WI38 (cell line): Measurements from ENCODE around the gene DCAF8L1.
"Not testable (repeated sequence)": the region's sequence is repeated elsewhere in the genome, so short reads cannot be mapped to it uniquely, and the experiment has no call there.

ENCODE experiments used
- H3K4me3 ChIP-seq: 2 replicates; pipeline ENCODE4 v1.5.1; 2011; ENCODE audit warnings: low read depth, mild to moderate bottlenecking, control low read depth, low read length
- TF ChIP-seq, protein P1 (sequence below): IDR thresholded peaks from 2 replicates; pipeline ENCODE4 v1.5.1; 2012; ENCODE audit warnings: low read depth, mild to moderate bottlenecking, control low read depth, low read length

Gene DCAF8L1

DNA sequence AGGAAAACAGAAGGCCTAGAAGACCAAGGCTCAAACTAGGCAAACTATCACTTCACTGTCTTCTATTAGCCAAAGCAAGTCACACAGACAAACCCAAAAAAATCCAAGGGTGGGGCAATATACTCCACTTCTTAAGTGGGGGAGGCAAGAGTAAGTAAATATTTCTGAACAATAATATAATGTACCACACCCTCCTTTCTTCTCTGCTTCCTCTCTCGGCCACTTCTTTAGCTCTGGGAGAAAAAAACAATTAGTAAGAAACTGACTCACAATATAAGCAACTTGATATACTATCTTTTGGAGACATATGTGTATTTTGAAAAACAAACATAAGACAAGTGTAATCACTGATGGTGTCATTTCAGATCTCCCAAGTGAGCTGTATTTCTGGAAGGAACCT, 14.8 kb downstream of the DCAF8L1 start:
- TF ChIP-seq, protein P1, sequence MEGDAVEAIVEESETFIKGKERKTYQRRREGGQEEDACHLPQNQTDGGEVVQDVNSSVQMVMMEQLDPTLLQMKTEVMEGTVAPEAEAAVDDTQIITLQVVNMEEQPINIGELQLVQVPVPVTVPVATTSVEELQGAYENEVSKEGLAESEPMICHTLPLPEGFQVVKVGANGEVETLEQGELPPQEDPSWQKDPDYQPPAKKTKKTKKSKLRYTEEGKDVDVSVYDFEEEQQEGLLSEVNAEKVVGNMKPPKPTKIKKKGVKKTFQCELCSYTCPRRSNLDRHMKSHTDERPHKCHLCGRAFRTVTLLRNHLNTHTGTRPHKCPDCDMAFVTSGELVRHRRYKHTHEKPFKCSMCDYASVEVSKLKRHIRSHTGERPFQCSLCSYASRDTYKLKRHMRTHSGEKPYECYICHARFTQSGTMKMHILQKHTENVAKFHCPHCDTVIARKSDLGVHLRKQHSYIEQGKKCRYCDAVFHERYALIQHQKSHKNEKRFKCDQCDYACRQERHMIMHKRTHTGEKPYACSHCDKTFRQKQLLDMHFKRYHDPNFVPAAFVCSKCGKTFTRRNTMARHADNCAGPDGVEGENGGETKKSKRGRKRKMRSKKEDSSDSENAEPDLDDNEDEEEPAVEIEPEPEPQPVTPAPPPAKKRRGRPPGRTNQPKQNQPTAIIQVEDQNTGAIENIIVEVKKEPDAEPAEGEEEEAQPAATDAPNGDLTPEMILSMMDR, result no peak

DNA sequence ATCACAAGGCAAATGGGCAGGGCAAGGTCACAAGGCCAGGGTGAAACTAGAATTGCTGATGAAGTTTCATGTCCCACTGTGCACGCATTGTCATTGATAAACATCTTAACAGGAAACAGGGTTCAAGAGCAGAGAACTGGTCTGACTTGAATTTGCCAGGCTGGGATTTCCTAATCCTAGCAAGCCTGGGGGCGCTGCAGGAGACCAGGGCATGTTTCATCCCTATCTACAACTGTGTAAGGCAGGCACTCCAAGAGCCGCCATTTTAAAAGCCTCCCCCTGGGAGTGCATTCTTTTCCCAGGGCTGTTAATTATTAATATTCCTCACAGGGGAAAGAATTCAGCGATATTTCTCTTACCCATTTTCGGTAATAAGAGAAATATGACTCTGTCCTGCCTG, 15.9 kb downstream of the DCAF8L1 start:
- H3K4me3 ChIP-seq, result not testable (repeated sequence)

More for the DNA sequence above, 14.8 kb downstream of the DCAF8L1 start:
- no peak overlapping the region for H3K4me3 ChIP-seq

DNA sequence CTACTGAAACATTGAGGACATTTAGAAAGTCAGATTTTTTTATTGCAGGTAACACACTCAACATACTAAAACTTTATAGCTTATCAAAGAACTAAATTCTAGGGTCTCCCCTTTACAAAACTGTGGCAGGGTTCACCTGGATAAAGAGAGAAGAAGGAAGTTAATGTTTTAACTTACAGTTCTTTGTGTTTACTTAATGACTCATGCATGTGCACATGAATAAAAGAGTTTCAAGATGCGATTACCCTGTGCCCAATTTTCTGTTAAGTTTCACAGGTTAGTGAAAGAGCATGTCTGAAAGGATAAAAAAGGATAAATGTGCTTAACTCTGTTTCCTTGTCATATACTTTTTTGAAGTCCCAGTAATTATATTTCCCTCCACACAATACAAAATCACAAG, 16.8 kb downstream of the DCAF8L1 start:
- no peak overlapping the region for H3K4me3 ChIP-seq
- TF ChIP-seq, protein P1, result no peak

DNA sequence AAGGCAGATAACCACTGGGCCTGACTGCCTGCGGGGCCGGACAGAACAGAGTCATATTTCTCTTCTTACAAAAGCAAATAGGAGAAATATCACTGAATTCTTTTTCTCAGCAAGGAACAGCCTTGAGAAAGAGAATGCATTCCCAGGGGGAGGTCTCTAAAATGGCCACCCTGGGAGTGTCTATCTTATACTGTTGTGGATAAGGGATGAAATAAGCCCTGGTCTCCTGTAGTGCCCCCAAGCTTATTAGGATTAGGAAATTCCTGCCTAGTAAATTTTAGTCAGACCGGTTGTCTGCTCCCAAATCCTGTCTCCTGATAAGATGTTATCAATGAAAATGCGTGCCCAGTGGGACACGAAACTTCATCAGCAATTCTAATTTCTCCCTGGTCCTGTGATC, 20.8 kb downstream of the DCAF8L1 start:
- not testable (repeated sequence) for H3K4me3 ChIP-seq

DNA sequence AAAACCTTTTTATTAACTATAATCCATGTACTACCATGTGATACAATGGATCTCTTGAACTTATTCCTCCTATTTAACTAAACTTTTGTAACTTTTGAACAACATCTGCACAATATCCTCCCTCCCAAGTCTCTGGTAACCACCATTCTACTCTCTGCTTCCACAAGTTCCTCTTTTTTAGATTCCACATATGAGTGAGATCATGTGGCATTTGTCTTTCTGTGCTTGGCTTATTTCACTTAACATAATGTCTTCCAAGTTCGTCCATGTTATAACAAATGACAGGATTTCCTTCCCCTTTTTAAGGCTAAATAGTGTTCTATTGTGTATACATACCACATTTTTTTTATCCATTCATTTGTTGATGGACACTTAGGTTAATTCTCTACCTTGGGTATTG, 28.1 kb downstream of the DCAF8L1 start:
- H3K4me3 ChIP-seq, result no peak overlapping the region
- TF ChIP-seq, protein P1, result no peak

DNA sequence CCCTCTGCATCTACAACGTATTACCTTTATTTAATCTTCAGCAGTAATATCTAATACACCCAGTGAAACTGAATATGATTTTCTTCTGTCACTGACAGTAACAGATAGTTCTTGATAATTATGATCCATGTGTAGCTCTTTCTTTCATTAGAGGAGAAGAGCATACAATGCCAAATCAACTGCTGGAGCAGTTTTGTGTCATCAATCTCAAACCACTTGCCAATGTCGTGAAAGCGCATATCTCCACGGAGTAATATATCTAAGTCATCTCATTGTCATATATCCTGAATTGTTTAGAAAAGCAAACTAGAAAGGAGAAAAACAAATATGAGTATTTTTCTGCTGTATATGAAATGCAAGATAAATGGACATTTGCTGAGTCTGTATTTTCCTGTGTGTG, 47.9 kb downstream of the DCAF8L1 start:
- TF ChIP-seq, protein P1, result no peak
- H3K4me3 ChIP-seq, result no peak overlapping the region
